GM19328 (cell line): ENCODE results near the gene VPS37D.
A peak's percentile ranks its signal among the peaks of the same experiment; 100 is the strongest.
"Not testable (repeated sequence)": the region's sequence is repeated elsewhere in the genome, so short reads cannot be mapped to it uniquely, and the experiment has no call there.

ENCODE experiments used
- ATAC-seq: cut with Tn5 transposase; IDR thresholded peaks from one replicate; pipeline ENCODE4 v1.9.1; 2021; ENCODE audit warnings: mild to moderate bottlenecking, moderate library complexity; ENCODE audit not compliant: unreplicated experiment

The VPS37D gene, protein sequence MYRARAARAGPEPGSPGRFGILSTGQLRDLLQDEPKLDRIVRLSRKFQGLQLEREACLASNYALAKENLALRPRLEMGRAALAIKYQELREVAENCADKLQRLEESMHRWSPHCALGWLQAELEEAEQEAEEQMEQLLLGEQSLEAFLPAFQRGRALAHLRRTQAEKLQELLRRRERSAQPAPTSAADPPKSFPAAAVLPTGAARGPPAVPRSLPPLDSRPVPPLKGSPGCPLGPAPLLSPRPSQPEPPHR

DNA sequence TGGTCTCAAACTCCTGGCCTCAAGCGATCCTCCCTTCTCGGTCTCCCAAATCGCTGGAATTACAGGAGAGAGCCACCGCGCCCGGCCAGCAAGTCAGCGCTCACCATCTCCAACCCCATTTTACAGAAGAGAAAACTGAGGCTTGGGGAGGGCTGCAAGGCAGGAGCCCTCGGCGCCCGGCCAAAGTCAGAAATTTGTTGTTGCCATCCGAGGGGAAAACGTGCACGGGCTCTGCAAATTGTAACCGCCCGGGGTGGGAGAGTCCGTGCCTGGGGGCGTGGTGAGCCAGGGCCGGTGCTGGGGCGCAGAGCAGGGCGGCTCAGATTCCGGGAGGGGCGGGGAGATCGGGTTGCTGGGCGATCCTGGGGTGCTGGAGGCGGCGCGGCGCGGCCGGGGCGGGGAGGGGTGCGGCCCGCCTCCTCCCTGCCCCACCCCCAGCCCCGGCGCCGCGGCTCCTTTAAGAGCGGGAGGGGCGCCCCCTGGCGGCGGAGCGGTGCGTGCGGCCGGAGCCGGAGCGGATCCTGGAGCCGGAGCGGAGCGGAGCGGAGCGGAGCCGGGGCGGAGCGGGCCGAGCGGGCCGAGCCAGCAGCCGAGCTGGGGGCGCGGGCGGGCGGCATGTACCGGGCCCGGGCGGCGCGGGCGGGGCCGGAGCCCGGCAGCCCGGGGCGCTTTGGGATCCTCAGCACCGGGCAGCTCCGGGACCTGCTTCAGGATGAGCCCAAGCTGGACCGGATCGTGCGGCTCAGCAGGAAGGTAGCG, at the start of gene VPS37D:
Gene VPS37D, plus strand, starts transcription at position 488 of the 759 bp plus-strand sequence. Its CDS starts 128 bp downstream, at position 616.
- peak; percentile 97 for ATAC-seq

DNA sequence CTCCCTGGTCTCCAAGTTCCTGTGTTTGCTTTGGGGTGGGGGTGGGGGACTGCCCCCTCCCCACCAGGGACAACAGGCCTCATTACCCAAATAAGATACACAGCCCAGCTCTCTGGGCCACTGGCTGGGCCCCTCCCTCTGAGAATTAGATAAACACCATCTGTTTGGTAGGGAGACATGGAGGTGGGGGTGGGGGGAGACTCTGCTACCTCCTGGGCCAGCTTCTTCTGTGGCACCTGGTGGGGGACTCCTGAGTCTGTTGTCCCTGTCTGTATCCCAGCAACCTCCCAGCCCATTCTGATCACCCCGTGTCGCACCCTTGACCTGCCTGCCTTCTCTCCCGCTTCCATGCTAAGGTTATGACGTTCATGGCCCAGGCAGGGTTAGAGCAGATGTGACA, 49.1 kb upstream of the VPS37D start:
- no peak for ATAC-seq

DNA sequence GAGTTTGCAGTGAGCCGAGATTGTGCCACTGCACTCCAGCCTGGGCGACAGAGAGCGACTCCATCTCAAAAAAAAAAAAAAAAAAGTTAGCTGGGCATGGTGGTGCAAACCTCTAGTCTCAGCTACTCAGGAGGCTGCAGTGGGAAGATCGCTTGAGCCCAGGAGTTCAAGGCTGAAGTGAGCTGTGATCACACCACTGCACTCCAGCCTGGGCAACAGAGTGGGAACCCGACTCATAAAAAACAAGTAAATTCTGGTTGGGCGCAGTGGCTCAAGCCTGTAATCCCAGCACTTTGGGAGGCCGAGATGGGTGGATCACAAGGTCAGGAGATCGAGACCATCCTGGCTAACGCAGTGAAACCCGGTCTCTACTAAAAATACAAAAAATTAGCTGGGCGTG, 48.2 kb upstream of the VPS37D start:
- not testable (repeated sequence) for ATAC-seq

DNA sequence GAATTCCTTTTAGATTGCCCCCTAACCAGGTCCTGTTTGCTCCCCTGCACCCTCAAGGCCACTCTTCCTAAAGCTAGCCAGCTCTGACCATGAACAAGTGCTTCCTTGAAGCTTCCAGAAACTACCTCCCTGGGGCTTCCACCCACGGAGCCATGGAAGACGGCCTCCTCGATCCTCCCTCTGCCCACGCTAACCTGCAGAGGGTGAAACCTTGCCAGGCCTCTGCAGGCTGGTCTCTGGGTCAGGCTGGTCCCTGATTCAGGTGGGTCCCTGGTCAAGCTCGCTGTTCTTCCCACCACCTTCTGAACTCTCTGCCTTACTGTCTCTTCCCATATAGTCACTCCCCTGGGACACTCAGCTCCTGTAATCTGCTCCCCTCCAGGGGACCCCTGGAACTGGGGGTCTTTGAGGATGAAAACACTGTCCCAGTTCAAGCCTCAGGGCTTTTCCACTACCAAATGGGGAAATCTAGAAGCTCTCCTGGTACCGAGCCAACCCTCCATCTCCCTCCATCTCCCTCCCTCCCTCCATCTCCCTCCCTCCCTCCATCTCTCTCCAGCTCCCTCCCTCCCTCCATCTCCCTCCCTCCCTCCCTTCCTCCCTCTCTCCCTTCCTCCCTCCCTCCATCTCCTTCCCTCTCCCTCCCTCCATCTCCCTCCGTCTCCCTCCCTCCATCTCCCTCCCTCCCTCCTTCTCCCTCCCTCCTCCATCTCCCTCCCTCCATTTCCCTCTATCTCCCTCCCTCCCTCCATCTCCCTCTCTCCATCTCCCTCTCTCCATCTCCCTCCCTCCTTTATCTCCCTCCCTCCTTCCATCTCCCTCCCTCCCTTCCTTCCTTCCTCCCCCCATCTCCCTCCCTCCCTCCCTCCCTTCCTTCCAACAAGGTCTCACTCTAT, 46.2 kb upstream of the VPS37D start:
- no peak for ATAC-seq

DNA sequence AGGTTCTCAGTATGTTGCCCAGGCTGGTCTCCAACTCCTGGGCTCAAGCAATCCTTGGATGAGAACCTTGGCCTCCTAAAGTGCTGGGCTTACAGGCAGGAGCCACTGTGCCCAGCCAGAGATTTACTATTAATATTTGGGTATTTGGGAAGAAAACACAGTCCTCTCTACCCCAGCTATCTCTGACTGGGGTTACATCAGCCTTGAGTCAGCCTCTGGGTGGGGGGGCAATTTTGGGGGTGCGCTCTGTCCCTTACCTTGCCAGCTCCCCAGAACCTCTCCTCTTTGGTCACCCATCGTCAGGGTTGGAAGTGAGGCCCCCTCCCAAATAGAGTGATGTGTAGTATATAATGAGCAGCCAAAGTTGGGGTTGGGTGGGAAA, 45.1 kb upstream of the VPS37D start:
- no peak for ATAC-seq

DNA sequence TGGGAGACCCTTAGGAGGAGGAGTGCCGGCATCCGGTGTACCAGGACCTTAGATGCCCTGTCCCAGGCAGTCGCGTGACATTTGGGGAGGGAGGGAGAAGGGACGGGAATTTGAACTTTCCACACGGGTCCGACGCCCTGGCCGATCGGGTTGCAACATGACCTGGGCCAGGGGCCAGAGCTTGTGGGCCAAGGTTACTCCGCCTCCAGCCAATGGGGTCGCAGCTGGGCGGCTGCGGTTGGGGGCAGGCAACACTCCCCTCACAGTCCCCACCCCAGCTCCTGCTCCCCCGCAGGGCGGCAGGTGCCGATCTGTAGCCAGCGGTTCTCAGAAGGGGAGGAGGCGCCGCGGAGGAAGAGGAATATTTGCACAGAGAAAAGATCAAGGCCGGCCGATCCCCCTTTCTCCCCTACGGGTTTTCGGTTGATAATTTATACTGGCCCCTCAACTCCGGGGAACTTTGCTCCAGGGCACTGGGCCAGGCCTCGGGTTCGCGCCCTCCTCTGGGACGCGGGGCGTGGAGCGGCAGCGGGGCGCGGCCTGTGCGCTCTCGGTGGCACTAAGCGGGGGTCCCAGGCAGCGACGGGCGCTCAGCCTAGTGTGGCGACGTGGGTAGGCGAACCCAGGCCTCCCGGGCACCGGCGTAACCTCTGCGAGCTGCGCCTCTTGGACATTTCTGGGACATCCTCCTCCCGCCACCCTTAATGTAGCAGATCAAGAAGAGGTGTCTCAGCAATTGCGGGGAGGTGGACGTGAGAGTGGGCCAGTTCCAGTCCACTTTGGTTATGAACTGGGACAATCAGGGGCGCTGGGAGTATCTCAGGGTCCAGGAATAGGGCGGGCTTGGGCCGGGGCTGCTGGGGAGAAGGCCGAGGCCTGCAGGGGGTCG, 44.5 kb upstream of the VPS37D start:
- ATAC-seq = no peak

DNA sequence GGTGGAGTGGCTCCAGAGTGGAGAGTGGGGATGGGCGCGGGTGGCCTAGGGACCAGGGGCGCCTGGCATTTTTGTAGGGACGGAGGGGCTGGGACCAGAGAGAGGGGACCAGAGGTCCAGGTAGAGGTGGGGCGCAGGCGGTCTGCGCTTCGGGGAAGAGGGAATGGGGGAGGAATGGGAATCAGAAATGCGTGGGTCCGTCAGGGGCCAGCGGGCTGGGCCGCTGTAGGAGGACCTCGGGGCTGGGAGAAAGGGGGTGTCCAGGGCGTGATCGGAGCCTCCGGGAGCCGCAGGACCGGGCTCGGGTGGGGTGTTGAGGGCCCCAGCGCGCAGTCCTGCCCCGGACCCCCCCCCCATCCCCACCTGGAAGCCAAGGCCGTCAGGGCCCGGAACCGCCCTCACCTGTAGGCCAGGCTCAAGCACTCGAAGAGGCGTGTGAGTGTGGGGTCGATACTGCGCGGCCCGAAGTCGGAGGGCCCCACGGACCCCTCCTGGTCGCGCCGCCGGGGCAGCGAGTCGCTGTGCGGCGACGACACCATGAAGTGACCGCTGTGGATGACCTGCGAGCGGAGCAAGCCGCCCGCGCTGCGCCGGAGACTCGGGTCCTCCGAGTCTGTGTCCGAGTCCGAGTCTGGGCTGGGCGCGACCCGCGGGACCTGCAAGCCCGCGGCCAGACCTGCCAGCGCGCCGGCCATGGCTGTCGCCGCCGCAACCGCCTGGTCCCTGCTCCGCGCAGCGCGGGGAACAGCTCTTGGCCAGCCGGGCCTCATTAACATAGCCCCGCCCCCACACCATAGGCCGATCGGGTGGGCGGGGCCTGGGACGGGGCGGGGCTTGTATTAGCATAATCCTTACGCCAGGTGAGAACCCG, 43.6 kb upstream of the VPS37D start, which contains the start of gene MLXIPL:
Gene MLXIPL, minus strand, starts transcription at position 725 of the 871 bp plus-strand sequence. Its CDS starts 30 bp downstream, at position 695.
- no peak for ATAC-seq

DNA sequence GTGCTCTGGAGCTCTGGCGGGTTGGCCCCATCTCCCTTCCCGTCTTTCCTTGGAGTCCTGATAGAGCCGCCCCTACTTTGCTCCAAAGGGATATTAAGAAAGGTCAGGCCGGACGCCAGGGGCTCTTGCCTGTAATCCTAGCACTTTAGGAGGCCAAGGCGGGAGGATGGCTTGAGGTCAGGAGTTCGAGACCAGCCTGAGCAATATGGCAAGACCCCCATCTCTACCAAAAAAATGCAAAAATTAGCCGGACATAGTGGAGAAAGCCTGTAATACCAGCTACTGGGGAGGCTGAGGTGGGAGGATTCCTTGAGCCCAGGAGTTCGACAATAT, 43.0 kb upstream of the VPS37D start:
- ATAC-seq = no peak

DNA sequence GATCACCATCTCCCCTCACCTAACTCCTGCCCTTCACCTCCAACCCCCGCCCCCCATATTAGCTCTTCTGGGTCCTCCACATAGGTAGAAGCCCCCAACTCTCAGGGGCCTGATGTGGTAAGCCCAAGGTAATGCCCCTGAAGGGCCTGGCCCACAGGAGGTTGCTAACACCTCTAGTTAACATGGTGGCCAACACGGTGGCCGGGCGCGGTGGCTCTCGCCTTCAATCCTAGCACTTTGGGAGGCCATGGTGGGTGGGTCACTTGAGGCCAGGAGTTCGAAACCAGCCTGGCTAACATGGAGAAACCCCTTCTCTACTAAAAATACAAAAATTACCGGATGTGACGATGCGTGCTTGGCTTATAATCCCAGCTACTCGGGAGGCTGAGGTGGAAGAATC, 42.4 kb upstream of the VPS37D start:
- no peak for ATAC-seq

DNA sequence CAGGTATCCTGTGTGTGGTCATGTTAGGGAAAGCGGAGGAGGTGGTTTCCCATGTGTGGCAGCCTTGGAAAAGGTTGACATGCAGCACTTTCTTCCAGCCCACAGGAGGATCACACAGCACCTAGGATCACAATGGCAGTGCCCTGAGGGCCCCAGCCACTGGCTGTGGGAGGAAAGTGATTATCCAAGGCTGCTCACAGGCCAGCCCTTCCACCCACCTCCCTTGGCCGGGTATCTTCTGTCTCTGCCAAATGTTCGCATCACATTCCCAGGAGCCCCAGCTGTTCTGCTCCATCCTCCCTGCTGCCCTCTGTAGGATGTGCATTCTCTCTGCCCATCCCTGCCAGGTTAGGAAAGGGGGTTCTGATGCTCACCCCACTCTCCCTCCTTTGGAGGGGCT, 40.8 kb upstream of the VPS37D start:
- no peak for ATAC-seq

DNA sequence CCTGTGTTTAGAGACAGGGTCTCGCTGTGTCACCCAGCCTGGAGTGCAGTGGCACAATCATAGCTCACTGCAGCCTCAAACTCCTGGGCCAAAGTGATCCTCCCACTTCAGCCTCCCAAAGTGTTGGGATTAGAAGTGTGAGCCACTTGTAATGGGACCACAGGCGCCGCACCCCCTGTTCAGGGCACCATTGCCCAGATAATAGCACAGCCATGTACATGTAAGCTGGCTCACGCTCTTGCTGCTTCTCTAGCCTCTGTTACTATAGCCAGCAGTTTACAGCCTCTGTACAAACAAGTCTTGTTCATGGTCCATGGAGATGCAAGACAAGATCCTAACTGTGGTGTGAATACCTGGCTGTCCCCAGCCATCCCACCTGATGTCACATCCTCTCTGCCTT, 39.1 kb upstream of the VPS37D start:
- no peak for ATAC-seq

DNA sequence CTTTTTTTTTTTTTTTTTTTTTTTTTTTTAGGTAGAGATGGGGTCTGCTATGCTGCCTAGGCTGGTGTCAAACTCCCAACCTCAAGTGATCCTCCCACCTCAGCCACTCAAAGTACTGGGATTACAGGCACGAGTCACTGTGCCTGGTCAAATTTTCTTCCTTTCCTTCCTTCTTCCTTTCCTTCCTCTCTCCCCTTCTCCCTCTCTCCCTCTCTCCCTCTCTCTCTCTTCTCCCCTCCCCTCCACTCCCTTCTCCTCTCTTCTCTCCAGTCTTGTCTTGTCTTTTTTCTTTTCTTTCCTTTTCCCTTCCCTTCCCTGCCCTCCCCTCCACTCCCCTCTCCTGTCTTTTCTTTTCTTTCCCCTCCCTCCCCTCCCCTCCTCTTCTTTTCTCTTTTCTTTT, 36.1 kb upstream of the VPS37D start:
- no peak for ATAC-seq

DNA sequence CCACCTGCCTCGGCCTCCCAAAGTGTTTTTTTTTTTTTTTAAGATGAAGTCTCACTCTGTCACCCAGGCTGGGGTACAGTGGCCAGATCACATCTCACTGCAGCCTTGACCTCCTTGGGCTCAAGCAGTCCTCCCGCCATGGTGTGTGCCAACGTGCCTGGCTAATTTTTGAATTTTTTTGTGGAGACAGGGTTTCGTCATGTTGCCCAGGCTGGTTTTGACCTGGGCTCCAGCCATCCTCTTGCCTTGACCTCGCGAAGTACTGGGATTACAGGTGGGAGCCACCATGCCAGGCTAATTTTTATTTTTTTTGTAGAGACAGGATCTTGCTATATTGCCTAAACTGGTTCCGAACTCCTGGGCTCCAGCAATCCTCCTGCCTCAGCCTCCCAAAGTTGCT, 34.3 kb upstream of the VPS37D start:
- ATAC-seq = no peak

DNA sequence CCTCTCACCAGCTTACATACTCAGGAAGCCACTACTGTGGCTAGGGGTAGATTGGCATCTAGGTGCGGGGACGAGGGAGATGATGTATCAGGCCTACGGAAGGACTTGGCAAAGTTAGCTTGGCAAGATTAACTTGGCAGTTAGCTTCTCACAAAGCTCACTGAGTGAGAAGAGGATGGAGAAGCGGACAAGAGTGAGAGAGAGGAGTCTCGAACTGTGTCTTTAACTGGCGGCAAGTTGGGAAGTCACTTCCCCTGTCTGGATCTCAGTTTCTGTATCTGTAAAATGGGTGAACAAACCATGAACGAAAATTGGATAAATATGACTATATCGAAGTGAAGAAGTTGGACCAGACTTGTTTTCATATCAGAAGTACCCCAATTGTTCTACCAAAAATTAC, 33.8 kb upstream of the VPS37D start:
- no peak for ATAC-seq

DNA sequence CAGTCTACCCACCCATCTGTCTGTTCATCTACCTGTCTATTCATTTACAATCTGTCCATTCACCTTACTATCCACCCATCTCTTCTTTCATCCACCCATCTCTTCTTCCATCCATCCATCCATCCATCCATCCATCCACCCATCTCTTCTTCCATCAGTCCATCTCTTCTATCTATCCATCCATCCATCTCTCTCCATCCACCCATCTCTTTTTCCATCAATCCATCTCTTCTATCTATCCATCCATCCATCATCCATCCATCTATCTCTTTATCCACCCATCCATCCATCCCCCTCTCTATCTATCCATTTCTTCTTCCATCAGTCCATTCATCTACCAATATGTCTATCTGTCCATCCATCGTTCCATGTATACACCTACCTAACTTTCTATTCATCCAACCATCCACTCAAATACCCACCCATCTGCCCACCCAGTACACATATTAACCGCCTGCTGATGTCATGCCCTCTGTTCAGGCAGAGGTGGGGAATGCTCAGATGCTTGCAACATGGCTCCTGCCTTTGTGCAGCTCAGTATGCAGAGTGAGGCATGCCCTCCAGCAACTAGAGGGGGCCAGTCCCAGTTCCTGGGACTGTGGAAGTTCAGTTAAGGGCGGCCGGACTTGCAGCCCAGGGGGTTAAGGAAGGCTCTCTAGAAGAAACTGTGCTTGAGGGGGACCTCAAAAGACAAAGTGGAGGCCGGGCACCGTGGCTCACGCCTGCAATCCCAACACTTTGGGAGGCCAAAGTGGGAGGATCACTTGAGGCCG, 32.0 kb upstream of the VPS37D start:
- ATAC-seq = no peak

DNA sequence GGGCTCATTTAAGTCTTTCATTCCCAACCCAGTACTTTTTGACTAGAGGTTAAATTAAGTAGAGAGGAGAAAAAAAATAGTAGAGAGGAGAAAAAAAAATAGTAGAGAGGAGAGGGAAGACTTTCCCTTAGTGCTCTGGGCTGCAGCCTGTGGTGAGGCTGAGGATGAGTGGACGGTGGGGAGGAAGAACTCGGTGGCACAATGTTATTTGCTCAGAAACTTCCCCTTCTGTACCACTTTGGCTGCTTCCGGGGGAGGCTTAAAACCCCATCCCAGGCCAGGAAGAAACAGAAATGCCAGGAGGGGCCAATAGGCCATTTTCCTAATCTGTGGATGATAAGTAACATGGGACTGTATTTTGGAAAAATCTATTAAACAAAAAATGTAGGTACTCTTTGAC, 28.7 kb upstream of the VPS37D start:
- ATAC-seq = no peak

DNA sequence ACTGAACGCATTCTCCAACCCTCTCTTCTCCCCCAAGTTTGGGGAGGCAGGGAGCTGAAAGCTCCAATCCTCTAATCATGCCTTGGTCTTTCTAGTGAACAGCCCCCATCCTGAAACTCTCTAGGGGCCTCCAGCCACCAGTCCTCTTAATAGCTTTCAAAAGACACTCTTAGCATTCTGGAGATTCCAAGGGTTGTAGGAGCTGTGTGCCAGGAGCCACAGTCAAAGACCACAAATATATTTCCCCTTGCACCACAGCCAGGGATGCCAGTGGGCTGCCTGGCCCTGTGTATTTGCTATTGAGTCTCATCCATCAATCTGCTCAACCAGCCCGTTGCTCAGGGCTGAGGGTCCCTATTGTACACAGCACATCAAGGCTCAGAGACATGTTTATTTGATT, 24.8 kb upstream of the VPS37D start:
- no peak for ATAC-seq

DNA sequence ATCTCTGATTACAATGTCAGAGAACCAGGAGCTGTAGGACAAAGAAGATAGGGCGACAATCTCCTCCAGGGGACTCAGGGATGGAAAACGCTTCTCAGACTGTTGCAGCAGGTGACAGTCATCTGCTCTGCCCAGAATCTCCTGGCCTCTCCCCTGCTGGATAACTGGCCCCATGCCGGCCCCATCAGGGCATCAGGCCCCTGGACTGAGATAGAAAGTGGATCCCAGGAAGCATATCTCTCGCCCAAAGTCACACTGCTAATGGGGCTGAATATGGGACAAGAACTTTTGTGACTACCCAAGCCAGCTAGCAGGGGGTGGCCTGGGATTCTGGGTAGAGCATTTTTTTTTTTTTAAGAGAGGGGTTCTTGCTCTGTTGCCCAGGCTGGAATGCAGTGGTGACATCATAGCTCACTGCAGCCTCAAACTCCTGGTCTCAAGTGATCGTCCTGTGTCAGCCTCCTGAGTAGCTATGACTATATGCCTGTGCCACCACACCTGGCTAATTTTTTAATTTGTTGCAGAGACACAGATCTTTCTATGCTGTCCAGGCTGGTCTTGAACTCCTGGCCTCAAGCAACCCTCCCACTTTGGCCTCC, 22.8 kb upstream of the VPS37D start:
- ATAC-seq = no peak
